COR-L47 (cell line): ENCODE data around the gene FAM184B.

Source experiments
- DNase-seq: peaks from one replicate; lab custom pipeline; 2025; lab: John Stamatoyannopoulos, UW

FAM184B gene

DNA sequence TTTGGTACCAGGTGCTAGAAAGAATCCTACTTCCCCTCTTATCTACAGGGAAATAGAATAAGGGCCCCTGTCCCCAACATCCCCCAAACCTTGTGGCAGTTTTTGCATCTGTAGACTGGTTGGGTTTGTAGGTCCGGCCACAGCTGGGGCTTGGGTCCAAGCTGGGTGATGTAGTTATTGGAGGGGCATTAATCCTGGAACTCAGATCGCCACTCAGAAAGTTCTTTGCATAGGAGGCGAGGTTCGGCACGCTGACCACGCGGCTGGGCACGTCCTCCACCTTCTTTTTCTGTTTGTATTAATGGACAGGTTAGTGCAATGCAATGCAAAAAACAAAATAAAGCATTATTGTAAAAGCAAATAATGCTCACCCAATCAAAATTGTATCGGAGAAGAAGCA, 147.8 kb downstream of the FAM184B start:
- no peak for DNase-seq

GRCh38 chr4:17630228-17630627, 151.2 kb downstream of the FAM184B start:
- no peak for DNase-seq

DNA sequence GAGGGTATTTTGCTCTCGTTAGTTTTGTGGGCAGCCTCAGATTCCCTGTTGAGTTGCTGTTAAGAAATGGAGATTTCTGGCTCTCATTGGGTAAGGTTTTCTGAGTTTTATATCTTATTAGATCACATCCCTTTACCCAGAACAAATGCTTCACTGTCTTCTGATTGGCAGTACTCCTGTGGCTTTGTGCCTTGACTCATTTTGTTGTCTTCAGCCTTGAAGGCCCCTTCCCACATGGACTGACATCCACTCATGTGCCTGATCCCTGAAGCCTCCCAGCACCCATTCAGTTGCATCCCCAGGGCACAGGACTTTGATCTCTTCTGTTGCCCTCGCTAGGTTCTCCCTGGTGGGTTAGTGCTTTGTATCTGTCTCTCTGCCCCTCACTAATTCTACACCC, 156.6 kb downstream of the FAM184B start:
- DNase-seq: no peak

DNA sequence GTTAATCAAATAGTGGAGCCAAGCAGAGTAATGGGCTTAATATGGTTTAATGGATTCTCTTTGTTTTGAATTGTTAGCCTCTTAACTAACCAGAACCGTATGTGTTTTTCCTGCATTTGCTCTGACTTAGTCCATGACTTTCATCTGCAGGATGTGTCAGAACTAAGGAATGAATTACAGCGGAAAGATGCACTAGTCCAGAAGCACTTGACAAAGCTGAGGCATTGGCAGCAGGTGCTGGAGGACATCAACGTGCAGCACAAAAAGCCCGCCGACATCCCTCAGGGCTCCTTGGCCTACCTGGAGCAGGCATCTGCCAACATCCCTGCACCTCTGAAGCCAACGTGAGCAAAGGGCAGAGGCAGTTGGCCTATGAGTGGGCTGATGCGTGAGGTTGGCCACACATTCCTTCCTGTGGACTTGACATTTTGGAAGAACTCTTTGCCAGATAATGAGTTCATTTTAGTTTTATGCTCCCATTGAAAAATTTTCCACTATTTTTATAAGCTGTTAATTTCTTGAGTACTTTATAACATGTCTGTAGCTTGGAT, 157.9 kb downstream of the FAM184B start:
- DNase-seq: no peak

- DNase-seq: no peak
These were observed 161.9 kb downstream of the FAM184B start for GRCh38 chr4:17619416-17620105.

DNA sequence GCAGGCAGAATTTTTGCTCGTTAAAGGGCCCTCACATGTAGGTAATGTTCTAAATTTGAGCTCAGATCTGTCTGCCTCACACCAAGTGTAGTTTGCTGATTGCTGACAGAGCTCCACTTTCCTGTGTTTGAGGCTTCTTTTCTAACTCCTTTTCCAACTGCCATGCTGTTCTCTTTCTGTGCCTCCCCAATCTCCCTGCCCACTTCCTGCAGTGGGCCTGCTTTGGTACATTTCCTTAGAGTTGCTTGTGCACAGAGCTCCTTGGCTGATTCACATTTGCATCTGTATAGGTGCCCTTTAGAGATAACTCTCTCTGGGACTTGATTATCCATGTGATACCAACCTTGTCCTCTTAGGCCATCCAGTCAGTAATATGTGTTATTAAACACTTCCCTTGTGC, 162.5 kb downstream of the FAM184B start:
- no peak for DNase-seq

DNA sequence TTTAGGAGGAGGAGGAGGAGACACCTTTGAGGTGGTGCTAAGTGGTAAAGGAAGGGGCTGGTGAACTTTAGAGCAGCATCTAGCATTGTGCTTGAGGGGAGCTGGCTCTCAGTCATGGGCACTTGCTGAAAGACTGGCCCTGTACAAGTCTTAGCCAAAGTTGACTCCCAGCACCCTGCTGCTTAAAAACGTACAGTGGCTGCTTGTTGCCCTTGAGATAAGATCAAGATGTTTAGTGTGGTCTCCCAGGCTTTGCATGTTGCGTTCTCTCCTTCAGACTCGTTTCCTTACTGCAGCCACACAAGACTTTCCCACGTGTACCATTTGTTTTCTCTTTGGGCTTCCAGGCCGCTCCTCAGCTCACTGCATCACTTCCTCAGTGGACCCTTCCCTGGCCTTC, 165.1 kb downstream of the FAM184B start:
- DNase-seq: no peak

- peak; percentile 94 for DNase-seq
These were observed 166.8 kb downstream of the FAM184B start, which contains the start of gene MED28 for GRCh38 chr4:17614416-17615299. Gene MED28, plus strand, starts transcription at chr4:17614641. Its CDS starts 14 bp downstream, at chr4:17614655.

GRCh38 chr4:17613761-17614415, 167.5 kb downstream of the FAM184B start:
- DNase-seq: peak; percentile 29

- no peak for DNase-seq
These were observed 176.2 kb downstream of the FAM184B start for GRCh38 chr4:17605236-17605635.

- DNase-seq: no peak
These were observed 181.6 kb downstream of the FAM184B start for GRCh38 chr4:17599826-17600225.

GRCh38 chr4:17597517-17597916, 183.9 kb downstream of the FAM184B start:
- peak; percentile 24 for DNase-seq

GRCh38 chr4:17595471-17596005, 185.9 kb downstream of the FAM184B start:
- DNase-seq: no peak

DNA sequence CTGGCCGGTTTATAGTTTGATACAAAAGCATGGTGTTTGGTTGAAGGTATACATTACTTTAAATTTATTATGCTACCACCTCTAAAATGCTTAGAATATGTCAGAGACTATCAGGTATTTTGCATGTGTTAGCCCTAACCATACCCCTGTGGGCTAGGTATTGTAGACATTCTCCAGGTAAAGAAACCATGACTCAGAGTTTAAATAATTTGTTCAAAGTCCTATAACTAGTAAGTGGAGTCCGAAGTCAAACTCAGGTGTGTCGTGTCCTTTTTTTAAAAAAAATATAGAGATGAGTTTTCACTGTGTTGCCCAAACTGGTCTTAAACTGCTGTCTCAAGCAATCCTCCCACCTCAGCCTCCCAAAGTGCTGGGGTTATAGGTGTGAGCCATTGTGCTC, 192.1 kb downstream of the FAM184B start:
- no peak for DNase-seq

DNA sequence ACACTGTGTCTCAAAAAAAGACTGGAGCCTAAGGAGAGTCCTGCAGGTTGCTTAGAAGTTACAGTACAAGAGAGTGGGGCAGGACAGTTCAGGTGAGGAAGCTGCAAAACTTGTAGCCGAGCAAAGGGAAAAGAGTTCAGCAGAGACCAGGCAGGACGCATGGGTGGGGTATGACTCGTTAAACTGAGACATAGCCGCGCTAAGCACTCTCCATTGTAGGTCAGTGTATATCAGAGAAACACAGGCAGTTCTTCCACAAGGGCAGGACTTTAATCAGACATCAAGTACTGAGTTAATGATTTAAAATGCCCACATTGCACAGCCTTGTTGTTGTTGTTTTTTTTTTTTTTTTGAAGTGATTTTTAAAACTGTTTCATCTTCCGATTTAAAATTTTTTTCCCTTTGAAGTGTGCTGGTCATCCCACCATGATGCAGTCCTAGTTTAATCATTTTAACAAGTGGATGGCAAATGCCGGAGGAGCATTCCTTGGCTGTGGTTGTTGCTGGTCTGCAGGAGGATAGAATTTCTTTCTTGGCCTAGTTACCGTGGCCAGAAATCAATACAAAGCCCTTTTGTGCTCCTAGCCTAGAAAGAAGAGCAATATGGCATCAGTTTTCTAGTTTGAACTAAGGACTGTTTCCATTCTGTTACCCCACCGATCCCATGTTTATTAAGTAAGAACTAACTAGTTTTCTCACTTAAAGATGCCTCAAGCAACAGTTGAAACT, 194.2 kb downstream of the FAM184B start:
- DNase-seq: no peak

- no peak for DNase-seq
These were observed 196.8 kb downstream of the FAM184B start for GRCh38 chr4:17584521-17585213.

GRCh38 chr4:17583941-17584340, 197.5 kb downstream of the FAM184B start:
- no peak for DNase-seq

DNA sequence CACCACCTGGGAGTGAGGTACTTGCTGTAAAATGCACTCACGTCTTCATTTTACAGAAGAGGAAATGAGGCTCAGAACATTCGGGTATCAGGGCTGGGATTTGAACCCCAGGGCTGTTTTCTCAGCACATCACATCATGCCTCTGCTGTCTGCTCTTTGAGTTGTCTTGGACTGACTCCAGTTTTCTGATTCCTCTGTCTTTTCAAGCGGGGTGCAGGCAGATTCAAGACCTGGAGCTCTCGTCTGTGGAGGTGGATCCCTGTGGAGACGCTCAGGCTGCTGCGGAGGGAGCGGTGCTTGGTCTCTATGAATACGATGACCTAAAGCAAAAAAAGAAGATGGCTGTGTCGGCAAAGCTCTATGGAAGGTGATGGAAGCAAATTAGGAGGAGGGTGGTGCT, 198.1 kb downstream of the FAM184B start:
- no peak for DNase-seq

DNA sequence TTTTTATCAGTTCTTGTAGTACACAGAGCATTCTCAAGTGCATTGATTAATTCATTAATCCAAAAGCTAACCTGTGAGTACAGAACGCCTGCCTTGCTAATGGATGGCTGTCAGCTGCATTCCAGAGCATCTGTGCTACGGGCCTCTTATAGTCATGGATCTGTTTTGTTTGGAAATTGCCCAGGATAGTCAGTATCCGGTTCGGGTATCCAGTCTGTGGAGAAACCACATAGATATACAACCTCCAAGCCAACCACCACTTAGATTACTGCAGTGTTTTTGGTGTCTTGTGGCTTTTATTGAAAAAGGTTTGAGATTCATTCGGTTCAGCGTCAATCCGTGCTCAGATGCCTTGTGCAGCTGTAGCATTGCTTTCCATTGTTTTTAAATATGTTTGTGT, 200.5 kb downstream of the FAM184B start:
- DNase-seq: no peak
